ENCODE measurements around the gene THBS2. TPM values are rescaled to one million over a fixed set of nuclear protein-coding genes. Genes with fewer than 3 reads are reported as not detected.
"Not testable (repeated sequence)": the region's sequence is repeated elsewhere in the genome, so short reads cannot be mapped to it uniquely, and the experiment has no call there.

THBS2 gene
- polyA plus RNA-seq, 4 donors = 0.45 to 7.9 (median 2.8) TPM

- H3K36me3 ChIP-seq (ENCODE audit: control insufficient read depth in 3 of 3, insufficient read depth in 2 of 3, low read depth in 1 of 3, low read length in 3 of 3) = no peaks in the 10 kb centered on the region
- WGBS, 3 donors = 84 to 89% (median 85%) methylated on average over 3 of the region's 3 CpGs
- H3K27me3 ChIP-seq (ENCODE audit: control insufficient read depth in 3 of 3, insufficient read depth in 3 of 3, low read length in 3 of 3) = no peaks in the 10 kb centered on the region
- DNase-seq = no peak
- no peak overlapping the region for H3K27ac ChIP-seq (ENCODE audit: low read depth in 1 of 3, low read length in 2 of 3)
- no peak overlapping the region for H3K4me3 ChIP-seq (ENCODE audit: low read depth in 1 of 3, low read length in 3 of 3)
- no peak for FAIRE-seq
- H3K9me3 ChIP-seq (ENCODE audit: control insufficient read depth in 2 of 2, insufficient read depth in 1 of 2, low read depth in 1 of 2, low read length in 1 of 2) = no peaks in the 10 kb centered on the region
- H3K4me1 ChIP-seq (ENCODE audit: control insufficient read depth in 3 of 3, insufficient read depth in 2 of 3, low read depth in 1 of 3, low read length in 2 of 3) = no peaks in the 10 kb centered on the region
Observed at GRCh38 chr6:169285165-169285564, 31.5 kb upstream of the THBS2 start.

DNA sequence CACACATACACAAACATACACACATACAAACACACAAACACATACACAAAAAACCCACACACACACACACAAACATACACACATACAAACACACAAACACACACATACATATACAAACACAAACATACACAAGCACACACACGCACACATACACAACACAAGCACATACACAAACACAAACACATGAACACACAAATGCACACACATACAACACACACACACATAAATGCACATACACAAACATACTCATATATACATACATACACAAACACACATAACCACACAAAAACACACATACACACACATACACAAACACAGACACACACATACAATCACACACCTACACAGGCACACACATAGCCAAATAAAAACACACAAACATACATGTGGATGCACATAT lies 30.3 kb upstream of the THBS2 start:
- H3K27me3 ChIP-seq (ENCODE audit: control insufficient read depth in 3 of 3, insufficient read depth in 3 of 3, low read length in 3 of 3) = no peaks in the 10 kb centered on the region
- FAIRE-seq = no peak
- no peak overlapping the region for H3K27ac ChIP-seq (ENCODE audit: low read depth in 1 of 3, low read length in 2 of 3)

GRCh38 chr6:169282043-169282442 lies 28.4 kb upstream of the THBS2 start:
- Histone ChIP-seq H3K9me3 (ENCODE audit: control insufficient read depth in 2 of 2, insufficient read depth in 1 of 2, low read depth in 1 of 2, low read length in 1 of 2) (no peaks in the 10 kb centered on the region), H3K36me3 (ENCODE audit: control insufficient read depth in 3 of 3, insufficient read depth in 2 of 3, low read depth in 1 of 3, low read length in 3 of 3) (no peaks in the 10 kb centered on the region), H3K27me3 (ENCODE audit: control insufficient read depth in 3 of 3, insufficient read depth in 3 of 3, low read length in 3 of 3) (no peaks in the 10 kb centered on the region), H3K4me1 (ENCODE audit: control insufficient read depth in 3 of 3, insufficient read depth in 2 of 3, low read depth in 1 of 3, low read length in 2 of 3) (no peaks in the 10 kb centered on the region), H3K4me3 (ENCODE audit: low read depth in 1 of 3, low read length in 3 of 3) (no peak overlapping the region), H3K27ac (ENCODE audit: low read depth in 1 of 3, low read length in 2 of 3) (no peak overlapping the region)
- DNase-seq = no peak
- no peak for FAIRE-seq
- WGBS, 3 donors = 94 to 97% (median 95%) methylated on average over 15 of the region's 15 CpGs

More for the DNA sequence above, 30.3 kb upstream of the THBS2 start:
- H3K4me3 ChIP-seq (ENCODE audit: low read depth in 1 of 3, low read length in 3 of 3) = no peak overlapping the region
- no peaks in the 10 kb centered on the region for H3K9me3 ChIP-seq (ENCODE audit: control insufficient read depth in 2 of 2, insufficient read depth in 1 of 2, low read depth in 1 of 2, low read length in 1 of 2)
- no peaks in the 10 kb centered on the region for H3K36me3 ChIP-seq (ENCODE audit: control insufficient read depth in 3 of 3, insufficient read depth in 2 of 3, low read depth in 1 of 3, low read length in 3 of 3)
- WGBS, 3 donors = 82 to 89% (median 87%) methylated on average over 1 of the region's 1 CpG
- no peak for DNase-seq
- H3K4me1 ChIP-seq (ENCODE audit: control insufficient read depth in 3 of 3, insufficient read depth in 2 of 3, low read depth in 1 of 3, low read length in 2 of 3) = no peaks in the 10 kb centered on the region

GRCh38 chr6:169277619-169278018 lies 24.0 kb upstream of the THBS2 start:
- FAIRE-seq = no peak
- no peaks in the 10 kb centered on the region for H3K9me3 ChIP-seq (ENCODE audit: control insufficient read depth in 2 of 2, insufficient read depth in 1 of 2, low read depth in 1 of 2, low read length in 1 of 2)

DNA sequence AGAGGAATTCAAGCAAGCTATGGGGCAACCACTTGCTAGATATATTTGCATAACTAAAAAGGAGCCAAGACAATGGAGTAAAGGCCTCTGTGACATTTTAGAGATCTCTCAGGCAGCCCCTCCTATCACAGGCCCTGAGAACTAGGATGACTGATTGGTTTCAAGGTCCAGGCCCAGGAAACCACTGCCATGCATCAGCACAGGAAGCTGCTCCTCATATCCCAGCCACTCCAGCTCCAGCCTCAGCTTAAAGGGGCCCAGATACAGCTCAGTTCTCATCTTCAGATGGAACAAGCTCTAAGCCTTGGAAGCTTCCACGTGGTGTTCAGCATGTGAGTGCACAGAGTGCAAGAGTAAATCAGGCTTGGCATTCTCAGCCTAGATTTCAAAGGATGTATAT lies 21.1 kb upstream of the THBS2 start:
- DNase-seq = no peak
- no peak overlapping the region for H3K27ac ChIP-seq (ENCODE audit: low read depth in 1 of 3, low read length in 2 of 3)
- H3K4me1 ChIP-seq (ENCODE audit: control insufficient read depth in 3 of 3, insufficient read depth in 2 of 3, low read depth in 1 of 3, low read length in 2 of 3) = no peaks in the 10 kb centered on the region
- no peaks in the 10 kb centered on the region for H3K27me3 ChIP-seq (ENCODE audit: control insufficient read depth in 3 of 3, insufficient read depth in 3 of 3, low read length in 3 of 3)
- H3K4me3 ChIP-seq (ENCODE audit: low read depth in 1 of 3, low read length in 3 of 3) = no peak overlapping the region
- 27 to 64% (median 46%) methylated on average over 1 of the region's 1 CpG for WGBS, 3 donors
- H3K36me3 ChIP-seq (ENCODE audit: control insufficient read depth in 3 of 3, insufficient read depth in 2 of 3, low read depth in 1 of 3, low read length in 3 of 3) = no peaks in the 10 kb centered on the region
- H3K9me3 ChIP-seq (ENCODE audit: control insufficient read depth in 2 of 2, insufficient read depth in 1 of 2, low read depth in 1 of 2, low read length in 1 of 2) = no peaks in the 10 kb centered on the region
- no peak for FAIRE-seq

More at GRCh38 chr6:169277619-169278018, 24.0 kb upstream of the THBS2 start:
- DNase-seq = no peak
- H3K27ac ChIP-seq (ENCODE audit: low read depth in 1 of 3, low read length in 2 of 3) = no peak overlapping the region
- H3K4me1 ChIP-seq (ENCODE audit: control insufficient read depth in 3 of 3, insufficient read depth in 2 of 3, low read depth in 1 of 3, low read length in 2 of 3) = no peaks in the 10 kb centered on the region
- no peak overlapping the region for H3K4me3 ChIP-seq (ENCODE audit: low read depth in 1 of 3, low read length in 3 of 3)
- H3K36me3 ChIP-seq (ENCODE audit: control insufficient read depth in 3 of 3, insufficient read depth in 2 of 3, low read depth in 1 of 3, low read length in 3 of 3) = no peaks in the 10 kb centered on the region
- no peaks in the 10 kb centered on the region for H3K27me3 ChIP-seq (ENCODE audit: control insufficient read depth in 3 of 3, insufficient read depth in 3 of 3, low read length in 3 of 3)

GRCh38 chr6:169273511-169273910 lies 19.9 kb upstream of the THBS2 start:
- Histone ChIP-seq H3K9me3 (ENCODE audit: control insufficient read depth in 2 of 2, insufficient read depth in 1 of 2, low read depth in 1 of 2, low read length in 1 of 2) (no peaks in the 10 kb centered on the region), H3K27ac (ENCODE audit: low read depth in 1 of 3, low read length in 2 of 3) (no peak overlapping the region), H3K36me3 (ENCODE audit: control insufficient read depth in 3 of 3, insufficient read depth in 2 of 3, low read depth in 1 of 3, low read length in 3 of 3) (no peaks in the 10 kb centered on the region), H3K4me3 (ENCODE audit: low read depth in 1 of 3, low read length in 3 of 3) (no peak overlapping the region), H3K27me3 (ENCODE audit: control insufficient read depth in 3 of 3, insufficient read depth in 3 of 3, low read length in 3 of 3) (no peaks in the 10 kb centered on the region), H3K4me1 (ENCODE audit: control insufficient read depth in 3 of 3, insufficient read depth in 2 of 3, low read depth in 1 of 3, low read length in 2 of 3) (no peaks in the 10 kb centered on the region)
- 83 to 92% (median 83%) methylated on average over 3 of the region's 3 CpGs for WGBS, 3 donors
- no peak for FAIRE-seq
- DNase-seq = no peak

- Histone ChIP-seq H3K9me3 (ENCODE audit: control insufficient read depth in 2 of 2, insufficient read depth in 1 of 2, low read depth in 1 of 2, low read length in 1 of 2) (peaks cover 0 to 4% of the 10 kb centered on the region in 2 donors), H3K27me3 (ENCODE audit: control insufficient read depth in 3 of 3, insufficient read depth in 3 of 3, low read length in 3 of 3) (no peaks in the 10 kb centered on the region), H3K27ac (ENCODE audit: low read depth in 1 of 3, low read length in 2 of 3) (no peak overlapping the region), H3K4me1 (ENCODE audit: control insufficient read depth in 3 of 3, insufficient read depth in 2 of 3, low read depth in 1 of 3, low read length in 2 of 3) (no peaks in the 10 kb centered on the region), H3K36me3 (ENCODE audit: control insufficient read depth in 3 of 3, insufficient read depth in 2 of 3, low read depth in 1 of 3, low read length in 3 of 3) (no peaks in the 10 kb centered on the region), H3K4me3 (ENCODE audit: low read depth in 1 of 3, low read length in 3 of 3) (no peak overlapping the region)
- 41 to 62% (median 61%) methylated on average over 1 of the region's 1 CpG for WGBS, 3 donors
- FAIRE-seq (no peak), DNase-seq (no peak)
Observed at GRCh38 chr6:169271877-169272216, 18.2 kb upstream of the THBS2 start.

DNA sequence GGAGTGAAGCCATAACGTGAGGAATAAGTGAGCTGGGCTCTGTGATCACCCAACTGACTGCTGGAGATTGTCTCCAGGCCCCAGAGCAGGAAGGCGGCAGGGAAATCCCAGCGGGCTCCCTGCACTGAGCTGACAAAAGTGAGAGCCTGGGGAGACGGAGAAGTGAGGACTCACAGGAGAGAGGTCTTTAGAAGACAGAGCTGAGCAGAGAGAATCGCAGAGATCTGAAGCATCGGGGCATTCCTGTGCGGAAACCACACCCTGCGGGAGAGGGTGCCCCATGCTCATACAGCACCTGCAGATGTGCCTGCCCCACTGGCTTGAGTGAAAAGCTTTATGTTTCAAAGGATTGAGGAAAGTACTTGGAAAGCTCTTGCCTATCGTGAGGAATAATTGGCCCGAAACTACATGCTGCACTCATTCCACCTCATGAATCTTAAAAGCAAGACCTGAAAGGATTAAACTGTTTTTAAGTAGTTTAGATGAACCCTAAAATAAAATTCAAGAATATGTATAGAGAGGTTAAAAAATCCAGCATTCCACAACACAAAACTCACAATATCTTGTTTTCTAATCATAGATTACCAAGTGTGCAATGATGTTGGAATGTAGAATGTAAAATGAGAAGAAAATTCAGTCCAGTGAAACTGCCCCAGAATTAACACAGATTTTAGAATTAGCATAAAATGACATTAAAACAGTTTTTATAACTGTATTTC lies 17.7 kb upstream of the THBS2 start:
- no peak for FAIRE-seq
- Histone ChIP-seq H3K4me1 (ENCODE audit: control insufficient read depth in 3 of 3, insufficient read depth in 2 of 3, low read depth in 1 of 3, low read length in 2 of 3) (no peaks in the 10 kb centered on the region), H3K36me3 (ENCODE audit: control insufficient read depth in 3 of 3, insufficient read depth in 2 of 3, low read depth in 1 of 3, low read length in 3 of 3) (no peaks in the 10 kb centered on the region), H3K27ac (ENCODE audit: low read depth in 1 of 3, low read length in 2 of 3) (no peak overlapping the region), H3K27me3 (ENCODE audit: control insufficient read depth in 3 of 3, insufficient read depth in 3 of 3, low read length in 3 of 3) (no peaks in the 10 kb centered on the region), H3K4me3 (ENCODE audit: low read depth in 1 of 3, low read length in 3 of 3) (no peak overlapping the region), H3K9me3 (ENCODE audit: control insufficient read depth in 2 of 2, insufficient read depth in 1 of 2, low read depth in 1 of 2, low read length in 1 of 2) (peaks cover 0 to 4% of the 10 kb centered on the region in 2 donors)
- DNase-seq = no peak
- 71 to 86% (median 73%) methylated on average over 10 of the region's 10 CpGs for WGBS, 3 donors

DNA sequence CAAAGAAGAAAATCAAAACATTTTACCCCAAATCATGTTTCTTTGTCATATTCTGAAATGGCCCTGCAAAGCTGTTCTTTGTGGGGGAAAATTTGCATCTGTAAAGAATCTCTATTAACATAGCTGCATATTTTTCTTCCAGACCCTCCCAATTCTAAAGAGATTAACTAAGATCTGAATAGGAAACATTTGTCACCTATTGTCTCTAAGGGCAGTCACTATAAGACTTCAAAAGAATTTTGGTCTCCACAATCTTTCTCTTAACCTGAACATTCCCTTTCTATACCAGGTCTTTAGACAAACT lies 16.4 kb upstream of the THBS2 start:
- not testable (repeated sequence) for H3K36me3 ChIP-seq (ENCODE audit: control insufficient read depth in 3 of 3, insufficient read depth in 2 of 3, low read depth in 1 of 3, low read length in 3 of 3); H3K27ac ChIP-seq (ENCODE audit: low read depth in 1 of 3, low read length in 2 of 3); H3K4me3 ChIP-seq (ENCODE audit: low read depth in 1 of 3, low read length in 3 of 3); H3K4me1 ChIP-seq (ENCODE audit: control insufficient read depth in 3 of 3, insufficient read depth in 2 of 3, low read depth in 1 of 3, low read length in 2 of 3); FAIRE-seq; DNase-seq; H3K27me3 ChIP-seq (ENCODE audit: control insufficient read depth in 3 of 3, insufficient read depth in 3 of 3, low read length in 3 of 3); H3K9me3 ChIP-seq (ENCODE audit: control insufficient read depth in 2 of 2, insufficient read depth in 1 of 2, low read depth in 1 of 2, low read length in 1 of 2)

Measured in small intestine (tissue), 7 donors.